Neural progenitor cell (in vitro differentiated cells): Measurements from ENCODE around the gene KIF1B.

Experiments used
- EZH2 ChIP-seq: fragments of 200-600 bp; sonication (generic); IDR thresholded peaks from 2 replicates; pipeline ENCODE4 v1.6.1; 2017; ENCODE audit warnings: antibody characterized with exemption, mild to moderate bottlenecking, moderate library complexity
- EZH2phosphoT487 ChIP-seq: fragments of 200-600 bp; sonication (generic); IDR thresholded peaks from 2 replicates; pipeline ENCODE4 v1.6.1; 2017; ENCODE audit warnings: antibody characterized with exemption
- TF ChIP-seq, protein P1 (sequence below): fragments of 200-600 bp; sonication (generic); IDR thresholded peaks from 2 replicates; pipeline ENCODE4 v1.5.1; 2017; ENCODE audit warnings: antibody characterized with exemption, mild to moderate bottlenecking

DNA sequence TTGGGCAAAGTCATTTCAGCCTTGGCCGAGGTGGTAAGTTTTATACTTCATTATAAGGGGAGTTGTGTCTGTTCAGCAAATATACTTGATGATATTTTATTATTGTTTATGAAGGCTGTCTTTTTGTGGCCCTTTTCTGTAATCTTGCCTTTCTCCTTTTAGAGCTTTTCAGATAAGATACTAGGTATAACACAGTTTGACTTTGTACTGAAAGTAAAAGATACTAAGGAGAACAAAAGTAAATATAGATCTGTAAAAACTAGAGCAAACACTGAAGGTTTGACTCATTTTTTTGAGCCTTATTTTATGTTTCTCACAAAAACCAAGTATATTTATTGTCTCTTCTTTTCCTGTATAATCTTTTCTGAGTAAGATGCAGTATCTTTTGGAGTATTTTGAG, 61.9 kb downstream of the KIF1B start:
- TF ChIP-seq, protein P1, sequence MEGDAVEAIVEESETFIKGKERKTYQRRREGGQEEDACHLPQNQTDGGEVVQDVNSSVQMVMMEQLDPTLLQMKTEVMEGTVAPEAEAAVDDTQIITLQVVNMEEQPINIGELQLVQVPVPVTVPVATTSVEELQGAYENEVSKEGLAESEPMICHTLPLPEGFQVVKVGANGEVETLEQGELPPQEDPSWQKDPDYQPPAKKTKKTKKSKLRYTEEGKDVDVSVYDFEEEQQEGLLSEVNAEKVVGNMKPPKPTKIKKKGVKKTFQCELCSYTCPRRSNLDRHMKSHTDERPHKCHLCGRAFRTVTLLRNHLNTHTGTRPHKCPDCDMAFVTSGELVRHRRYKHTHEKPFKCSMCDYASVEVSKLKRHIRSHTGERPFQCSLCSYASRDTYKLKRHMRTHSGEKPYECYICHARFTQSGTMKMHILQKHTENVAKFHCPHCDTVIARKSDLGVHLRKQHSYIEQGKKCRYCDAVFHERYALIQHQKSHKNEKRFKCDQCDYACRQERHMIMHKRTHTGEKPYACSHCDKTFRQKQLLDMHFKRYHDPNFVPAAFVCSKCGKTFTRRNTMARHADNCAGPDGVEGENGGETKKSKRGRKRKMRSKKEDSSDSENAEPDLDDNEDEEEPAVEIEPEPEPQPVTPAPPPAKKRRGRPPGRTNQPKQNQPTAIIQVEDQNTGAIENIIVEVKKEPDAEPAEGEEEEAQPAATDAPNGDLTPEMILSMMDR, result no peak
- TF ChIP-seq EZH2phosphoT487 (no peak), EZH2 (no peak)
